ENCODE results near the gene RHCG. TPM values are rescaled to one million over a fixed set of nuclear protein-coding genes. Genes with fewer than 3 reads are reported as not detected.

RHCG gene
- total and polyA plus RNA-seq, 10 donors, result 0.23 to 1.6 (median 0.30) TPM; not detected in 7

DNA sequence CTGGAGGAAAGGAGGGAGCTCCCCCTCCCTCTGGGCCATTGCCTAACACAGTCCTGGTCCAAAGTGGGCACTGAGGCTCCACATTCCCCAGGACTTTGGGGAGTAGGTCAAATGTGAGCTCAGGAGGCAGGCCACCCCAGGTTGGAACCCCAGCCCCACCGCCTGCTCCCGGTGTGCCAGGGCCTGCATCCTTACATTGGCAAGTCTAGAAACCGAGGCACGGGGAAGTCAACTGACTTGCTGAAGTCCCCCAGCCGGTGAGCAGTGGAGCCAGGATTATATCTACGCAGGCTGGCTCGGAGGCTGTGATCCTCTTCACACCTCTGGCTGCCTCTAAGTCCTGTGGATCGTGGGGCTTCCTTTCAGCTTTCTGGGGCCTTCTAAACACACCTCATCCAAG, 48.7 kb downstream of the RHCG start:
- H3K4me3 ChIP-seq, result no peak overlapping the region
- H3K9me3 ChIP-seq, result no peaks in the 10 kb centered on the region
- DNase-seq, result no peak
- 77 to 100% (median 87%) methylated on average over 4 to 8 of the region's 8 CpGs for WGBS, 5 donors
- intact Hi-C loops (cut with DNase I; ENCODE audit: low total_unique reads), result no loop called here
- TF ChIP-seq CTCF (IDR thresholded peaks at IDR 0.05 in 8 of 11, conservative IDR thresholded peaks at IDR 0.05 in 3 of 11), result no peak
- no peak for TF ChIP-seq POLR2AphosphoS5 (IDR thresholded peaks at IDR 0.05)
- TF ChIP-seq POLR2A (IDR thresholded peaks at IDR 0.05), result no peak
- H3K36me3 ChIP-seq, result no peaks in the 10 kb centered on the region
- H3K27ac ChIP-seq, result no peak overlapping the region
- H3K4me1 ChIP-seq, result peaks cover 0 to 6% (median under 1%) of the 10 kb centered on the region in 6 donors
- H3K27me3 ChIP-seq (replicated peaks in 1 of 7), result peaks cover 0 to 91% (median 9%) of the 10 kb centered on the region in 7 donors

GRCh38 chr15:89446255-89446891, 50.0 kb downstream of the RHCG start:
- no peaks in the 10 kb centered on the region for H3K9me3 ChIP-seq
- H3K4me3 ChIP-seq, result no peak overlapping the region
- 70 to 90% (median 77%) methylated on average over 9 of the region's 9 CpGs for WGBS, 5 donors
- no peak overlapping the region for H3K27ac ChIP-seq
- peaks cover 0 to 19% (median 12%) of the 10 kb centered on the region in 6 donors for H3K4me1 ChIP-seq
- no peak for DNase-seq
- intact Hi-C loops (cut with DNase I; ENCODE audit: low total_unique reads), result no loop called here
- no peaks in the 10 kb centered on the region for H3K36me3 ChIP-seq
- TF ChIP-seq POLR2AphosphoS5 (IDR thresholded peaks at IDR 0.05) (no peak), CTCF (IDR thresholded peaks at IDR 0.05 in 8 of 11, conservative IDR thresholded peaks at IDR 0.05 in 3 of 11) (no peak), POLR2A (IDR thresholded peaks at IDR 0.05) (no peak)
- peaks cover 0 to 85% (median 9%) of the 10 kb centered on the region in 7 donors for H3K27me3 ChIP-seq (replicated peaks in 1 of 7)

DNA sequence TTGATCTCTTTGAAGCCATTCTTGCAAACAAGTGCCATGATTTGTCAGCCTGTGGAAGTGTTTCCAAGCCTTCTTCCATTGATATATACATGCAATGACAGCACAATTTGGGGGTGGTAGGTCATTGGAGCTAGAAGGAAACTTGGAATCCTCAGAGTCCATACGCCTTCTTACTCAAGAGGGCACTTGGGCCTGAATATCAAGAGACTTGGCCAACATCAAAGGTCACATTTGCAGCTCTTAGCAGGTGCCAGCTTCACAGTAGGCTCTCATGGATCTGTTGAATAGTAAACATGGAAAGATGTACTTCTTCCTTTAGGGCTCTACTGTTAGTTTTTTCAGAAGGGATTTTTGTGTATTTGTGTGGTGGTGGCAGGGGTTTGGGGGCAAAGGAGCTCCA, 50.9 kb downstream of the RHCG start:
- Histone ChIP-seq H3K27ac (no peak overlapping the region), H3K36me3 (no peaks in the 10 kb centered on the region), H3K4me1 (peaks cover 0 to 27% (median 18%) of the 10 kb centered on the region in 6 donors), H3K4me3 (no peak overlapping the region), H3K9me3 (no peaks in the 10 kb centered on the region), H3K27me3 (replicated peaks in 1 of 7) (peaks cover 0 to 77% (median 9%) of the 10 kb centered on the region in 7 donors)
- no peak for DNase-seq
- intact Hi-C loops (cut with DNase I; ENCODE audit: low total_unique reads), result no loop called here
- 83 to 100% (median 85%) methylated on average over 1 of the region's 1 CpG for WGBS, 5 donors
- TF ChIP-seq CTCF (IDR thresholded peaks at IDR 0.05 in 8 of 11, conservative IDR thresholded peaks at IDR 0.05 in 3 of 11), result no peak
- no peak for TF ChIP-seq POLR2AphosphoS5 (IDR thresholded peaks at IDR 0.05)
- no peak for TF ChIP-seq POLR2A (IDR thresholded peaks at IDR 0.05)

DNA sequence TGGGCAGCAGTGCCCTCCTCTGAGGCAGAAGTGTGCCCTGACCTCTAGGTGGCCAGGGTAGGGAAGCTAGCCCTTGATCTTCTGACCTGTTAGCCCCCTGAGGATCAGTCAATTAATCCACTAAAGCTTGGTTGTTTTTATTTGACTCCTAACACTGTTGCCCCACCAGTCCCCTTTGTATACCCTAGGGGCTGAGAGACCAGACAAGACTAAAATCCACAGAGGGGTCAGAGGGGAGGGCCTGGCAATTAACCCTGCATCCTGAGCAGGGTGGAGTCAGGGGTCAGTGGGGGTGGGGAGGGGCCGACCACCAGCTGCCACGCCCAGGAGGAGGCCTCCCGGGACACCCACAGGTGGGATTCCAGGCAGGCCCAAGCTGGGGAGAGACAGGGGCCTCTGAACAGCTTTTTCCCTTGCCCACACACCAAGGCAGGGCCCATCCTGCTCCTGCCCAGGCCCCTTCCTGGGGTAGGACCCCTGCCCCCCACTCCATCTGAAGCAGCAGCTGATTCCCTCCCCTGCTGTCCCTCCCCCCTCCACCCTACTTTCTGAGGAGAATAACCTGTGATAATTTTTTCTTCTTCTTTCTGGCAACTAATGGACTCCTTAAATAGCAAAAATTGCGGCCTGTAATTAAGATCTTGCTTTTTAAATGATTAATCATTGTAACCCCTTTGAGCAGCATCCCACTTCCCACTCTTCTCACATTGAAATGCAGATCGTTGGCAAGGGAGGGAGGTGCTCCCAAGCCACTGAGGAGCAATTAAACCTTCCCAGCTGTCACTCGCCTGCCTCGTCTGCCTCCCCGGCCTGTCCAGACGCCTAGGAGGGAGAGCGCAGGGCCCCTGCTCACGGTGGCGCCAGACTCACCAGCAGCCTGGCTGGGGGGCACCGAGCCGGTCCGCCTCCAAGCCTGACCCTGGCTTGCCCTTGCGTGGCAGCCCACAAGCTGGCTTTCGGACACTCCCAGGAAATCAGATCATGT, 51.9 kb downstream of the RHCG start:
- Histone ChIP-seq H3K27me3 (replicated peaks in 1 of 7) (peaks cover 0 to 67% (median 9%) of the 10 kb centered on the region in 7 donors), H3K9me3 (no peaks in the 10 kb centered on the region), H3K4me1 (peaks cover 0 to 29% (median 18%) of the 10 kb centered on the region in 6 donors), H3K4me3 (no peak overlapping the region), H3K36me3 (no peaks in the 10 kb centered on the region), H3K27ac (no peak overlapping the region)
- TF ChIP-seq POLR2A (IDR thresholded peaks at IDR 0.05), result no peak
- no peak for TF ChIP-seq POLR2AphosphoS5 (IDR thresholded peaks at IDR 0.05)
- TF ChIP-seq CTCF (IDR thresholded peaks at IDR 0.05 in 8 of 11, conservative IDR thresholded peaks at IDR 0.05 in 3 of 11), result no peak
- intact Hi-C loops (cut with DNase I; ENCODE audit: low total_unique reads), result no loop called here
- WGBS, 5 donors, result 50 to 61% (median 58%) methylated on average over 13 to 17 of the region's 17 CpGs
- no peak for DNase-seq

Measured in spleen (tissue), 11 donors.